Activated CD4-positive, alpha-beta T cell treated with anti-CD3 and anti-CD28 coated beads, Interleukin-2, amount 50 U/mL, for 24 hours (primary cell): ENCODE measurements around the gene ARSG.
"Not testable (repeated sequence)": the region's sequence is repeated elsewhere in the genome, so short reads cannot be mapped to it uniquely, and the experiment has no call there.

Experiments used
- DNase-seq, 2 donors: peaks; one replicate each; pipeline ENCODE4 v3.0.0-alpha.2; 2020; ENCODE audit warnings: low read depth in 1 of 2, low spot score in 1 of 2

The ARSG gene

DNA sequence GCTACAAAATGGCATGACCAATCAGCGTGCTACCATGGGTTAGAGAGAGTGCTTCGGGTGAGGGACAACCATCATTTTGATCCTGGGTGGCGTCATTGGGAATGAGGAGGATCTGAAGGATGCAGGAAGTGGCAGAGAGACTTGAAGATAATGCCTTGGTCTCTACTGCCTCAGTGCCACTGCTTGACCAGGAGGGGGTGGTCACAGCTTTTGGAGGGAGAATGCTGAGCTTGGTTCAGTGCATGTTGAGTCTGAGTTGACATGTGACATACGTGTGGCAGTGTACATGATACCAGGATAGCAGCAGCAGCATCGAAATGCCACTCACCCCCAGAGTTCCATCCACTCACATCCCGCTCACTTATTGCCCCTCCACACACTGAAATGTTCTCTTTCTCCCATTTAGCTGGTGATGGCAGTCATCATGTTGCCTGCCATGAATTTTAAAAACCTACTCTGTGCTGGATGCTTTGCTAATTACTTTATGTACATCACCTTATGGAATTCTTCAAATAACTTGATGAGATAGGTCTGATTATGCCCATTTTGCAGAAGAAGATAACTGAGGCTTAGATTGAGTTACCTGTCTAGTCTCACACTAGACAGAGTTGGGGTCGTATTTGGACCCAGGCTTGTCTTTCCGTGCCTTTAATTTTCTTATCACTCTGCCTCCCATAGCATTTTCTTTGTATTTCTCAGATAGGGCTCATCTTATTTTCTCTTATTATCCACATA lies 36.7 kb downstream of the ARSG start:
- no peak for DNase-seq

DNA sequence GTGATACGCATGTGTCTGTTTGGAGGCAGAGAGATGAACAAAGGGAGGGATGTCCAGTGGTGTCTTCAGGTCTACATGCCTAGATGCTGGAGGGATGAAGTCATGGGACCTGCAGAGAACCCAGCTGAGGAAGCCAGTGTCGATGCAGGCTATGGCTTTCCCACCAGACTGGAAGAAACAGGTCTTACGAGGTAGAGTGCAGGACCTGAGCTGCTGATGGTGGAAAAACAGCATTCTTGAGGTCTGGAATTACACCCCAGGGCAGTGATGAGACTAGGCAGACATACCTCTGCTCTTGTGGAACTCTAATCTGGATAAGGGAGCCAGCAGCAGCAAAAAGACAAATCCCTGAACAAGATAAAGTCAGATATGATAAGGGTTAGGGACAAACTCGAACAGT lies 37.4 kb downstream of the ARSG start:
- no peak for DNase-seq

DNA sequence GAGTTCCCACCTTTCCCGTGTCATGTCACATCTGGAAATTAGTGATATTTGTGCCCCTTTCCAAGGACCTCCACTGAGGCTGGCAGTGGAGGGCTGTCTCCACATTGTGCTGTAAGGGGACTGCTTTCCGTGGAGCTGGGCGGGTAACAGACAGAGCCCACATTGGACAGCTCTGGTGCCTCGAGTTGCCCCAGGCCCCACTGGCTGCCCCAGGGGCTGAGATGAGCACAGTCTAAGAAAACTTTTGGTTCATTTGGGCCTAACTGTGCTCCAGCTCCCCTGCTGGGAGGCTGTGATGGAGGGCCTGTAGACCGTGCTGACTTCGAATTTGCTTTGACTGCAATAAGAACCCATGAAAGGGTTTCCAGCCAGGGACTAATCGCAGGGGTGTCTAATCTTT lies 38.0 kb downstream of the ARSG start:
- no peak for DNase-seq

DNA sequence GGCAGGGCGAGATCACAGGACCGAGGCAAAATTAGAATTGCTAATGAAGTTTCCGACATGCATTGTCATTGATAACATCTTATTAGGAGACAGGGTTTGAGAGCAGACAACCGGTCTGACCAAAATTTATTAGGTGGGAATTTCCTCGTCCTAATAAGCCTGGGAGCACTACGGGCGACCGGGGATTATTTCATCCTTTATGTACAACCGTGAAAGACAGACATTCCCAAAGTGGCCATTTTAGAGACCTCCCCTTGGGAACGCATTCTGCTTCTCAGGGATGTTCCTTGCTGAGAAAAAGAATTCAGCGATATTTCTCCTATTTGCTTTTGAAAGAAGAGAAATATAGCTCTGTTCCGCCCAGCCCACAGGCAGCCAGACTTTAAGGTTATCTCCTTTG lies 40.6 kb downstream of the ARSG start:
- not testable (repeated sequence) for DNase-seq

DNA sequence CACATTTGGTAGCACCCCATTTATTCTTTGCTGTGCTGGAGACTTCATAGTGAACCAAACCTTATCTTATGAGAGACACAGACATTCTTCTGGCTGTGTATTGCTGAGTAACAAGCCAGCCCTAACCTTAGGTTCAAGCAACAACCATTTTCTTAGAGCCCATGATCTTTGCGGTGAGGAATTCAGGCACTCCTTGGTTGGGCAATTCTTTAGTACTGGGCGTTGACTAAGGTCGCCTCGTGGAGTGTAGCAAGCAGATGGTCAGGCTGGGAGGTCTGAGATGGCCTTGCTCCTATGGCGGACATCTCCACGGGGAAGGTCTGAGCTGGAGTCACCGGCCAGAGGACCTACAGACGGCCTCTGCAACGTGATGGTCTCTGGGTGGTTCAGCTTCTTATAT lies 43.1 kb downstream of the ARSG start:
- no peak for DNase-seq

DNA sequence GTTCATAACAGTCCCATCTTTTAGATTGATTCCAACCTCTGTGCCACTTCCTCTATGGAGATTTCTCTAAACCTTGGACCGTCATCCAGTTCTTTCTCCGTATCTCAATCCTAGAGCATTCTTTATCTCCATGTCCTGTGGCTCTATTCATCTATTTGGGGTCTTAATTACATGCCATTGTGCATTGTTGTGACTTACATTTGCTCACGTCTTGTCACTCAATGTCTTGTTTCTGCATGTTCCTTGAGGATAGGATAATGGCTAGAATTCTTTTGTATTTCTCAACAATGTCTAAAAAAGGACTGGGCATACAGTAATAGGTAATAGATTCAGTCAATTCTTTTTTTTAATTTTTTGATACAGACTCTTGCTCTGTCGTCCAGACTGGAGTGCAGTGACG lies 50.2 kb downstream of the ARSG start:
- DNase-seq = no peak

DNA sequence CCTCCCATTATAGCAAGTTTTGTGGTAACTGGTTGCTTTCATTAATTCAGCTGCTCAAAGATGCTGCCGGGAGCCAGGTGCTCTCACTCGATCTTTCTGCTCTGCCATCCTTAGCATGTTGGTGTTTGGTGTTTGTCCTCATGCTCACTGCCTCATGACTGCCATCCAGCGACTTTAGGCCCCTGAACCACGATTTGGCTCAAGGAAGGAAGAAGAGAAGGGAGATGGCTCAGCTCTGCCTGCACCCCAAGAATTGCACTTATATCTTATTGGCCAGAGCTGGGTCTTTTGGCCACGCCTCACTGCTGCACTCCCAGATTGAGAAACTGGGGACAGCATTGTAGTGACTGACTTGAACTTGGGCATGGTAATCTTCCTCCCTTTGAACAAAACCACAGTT lies 52.7 kb downstream of the ARSG start:
- no peak for DNase-seq

DNA sequence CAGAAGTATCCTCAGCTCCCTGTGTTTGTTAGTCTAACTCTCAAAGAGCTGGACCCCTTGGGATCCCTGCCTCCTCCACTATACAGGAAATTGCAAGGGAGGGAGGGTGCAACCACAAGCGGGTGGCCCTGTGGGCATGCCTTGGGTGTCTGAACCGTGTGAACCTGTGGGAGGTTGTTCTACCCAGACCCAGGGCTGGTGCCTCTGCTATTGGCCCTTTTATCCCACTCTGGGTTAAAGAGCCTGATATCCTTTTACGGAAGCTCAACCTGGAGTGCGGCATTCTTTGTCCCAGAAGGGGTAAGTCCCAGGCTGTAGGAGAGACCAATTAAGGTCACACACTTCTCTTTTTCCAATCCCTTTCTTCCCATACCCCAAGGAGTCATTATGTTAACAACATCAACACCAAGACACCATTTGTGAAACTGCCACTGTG lies 53.4 kb downstream of the ARSG start:
- DNase-seq = no peak

DNA sequence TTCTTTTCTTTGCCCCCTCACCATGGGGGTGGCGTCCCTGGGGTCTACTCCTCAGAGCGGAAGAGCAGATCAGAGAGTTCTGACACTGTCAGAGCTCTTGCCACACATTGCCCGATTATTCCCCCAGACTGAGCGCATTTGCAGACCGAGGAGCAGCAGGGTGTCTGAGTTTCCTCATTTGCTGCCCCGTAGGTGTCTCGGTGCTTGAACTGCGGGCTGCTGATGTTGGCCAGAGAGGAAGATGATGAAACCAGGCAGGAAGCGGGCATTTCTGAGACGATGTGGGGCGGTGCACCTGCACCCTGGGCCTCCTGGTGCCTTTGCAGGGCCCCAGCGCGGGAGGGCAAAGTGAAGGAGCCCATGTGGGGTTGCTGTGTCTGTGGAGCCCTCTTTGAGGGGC lies 55.2 kb downstream of the ARSG start:
- DNase-seq = peak; percentile 46 to 52

DNA sequence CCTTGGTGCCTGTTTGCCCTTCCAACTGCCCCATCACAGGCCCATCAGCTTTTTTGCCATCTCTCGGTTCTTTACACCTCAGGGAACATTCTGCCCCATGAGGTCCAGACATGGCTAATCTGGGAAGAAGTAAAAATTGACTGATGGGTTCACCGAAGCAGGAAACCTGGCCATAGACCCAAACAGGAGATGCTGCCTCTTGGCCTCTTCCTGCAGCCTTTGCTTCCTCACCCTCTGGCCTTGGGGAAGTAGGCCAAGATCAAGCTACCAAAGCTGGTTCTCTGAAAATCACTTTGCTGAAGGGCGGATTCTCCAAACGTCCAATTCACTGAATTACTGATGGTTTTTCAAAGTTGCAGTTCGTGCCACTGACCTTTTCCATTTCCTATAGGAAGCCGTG lies 56.1 kb downstream of the ARSG start:
- DNase-seq = no peak

DNA sequence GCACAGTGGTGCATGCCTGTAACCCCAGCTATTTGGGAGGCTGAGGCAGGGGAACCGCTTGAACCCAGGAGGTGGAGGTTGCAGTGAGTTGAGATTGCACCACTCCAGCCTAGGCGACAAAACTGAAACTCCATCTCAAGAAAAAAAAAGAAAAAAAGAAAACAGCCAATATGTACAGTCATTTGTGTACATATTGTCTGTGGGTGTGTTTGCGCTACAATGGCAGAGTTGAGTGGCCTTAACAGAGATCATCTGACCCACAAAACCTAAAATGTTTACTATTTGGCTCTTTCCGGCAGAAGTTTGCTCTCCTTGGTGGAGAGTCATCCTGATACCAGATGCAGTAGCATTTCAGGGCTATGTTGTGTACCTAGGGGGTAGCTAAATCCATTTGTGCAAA lies 57.9 kb downstream of the ARSG start:
- no peak for DNase-seq

DNA sequence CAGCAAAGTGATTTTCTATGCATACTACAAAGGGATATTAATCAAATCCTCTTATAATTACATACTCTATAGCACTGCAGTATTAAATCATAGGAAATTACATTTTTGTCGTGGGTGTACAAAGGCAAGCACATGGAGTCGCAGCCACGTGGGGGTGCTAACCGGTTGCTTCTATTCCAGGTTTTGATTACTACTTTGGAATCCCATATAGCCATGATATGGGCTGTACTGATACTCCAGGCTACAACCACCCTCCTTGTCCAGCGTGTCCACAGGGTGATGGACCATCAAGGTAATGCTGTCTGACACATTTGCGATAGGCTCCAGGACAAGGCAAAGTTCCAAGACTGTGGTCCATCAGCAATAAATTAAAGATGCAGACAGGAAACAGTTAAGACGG lies 60.1 kb downstream of the ARSG start:
- DNase-seq = no peak

DNA sequence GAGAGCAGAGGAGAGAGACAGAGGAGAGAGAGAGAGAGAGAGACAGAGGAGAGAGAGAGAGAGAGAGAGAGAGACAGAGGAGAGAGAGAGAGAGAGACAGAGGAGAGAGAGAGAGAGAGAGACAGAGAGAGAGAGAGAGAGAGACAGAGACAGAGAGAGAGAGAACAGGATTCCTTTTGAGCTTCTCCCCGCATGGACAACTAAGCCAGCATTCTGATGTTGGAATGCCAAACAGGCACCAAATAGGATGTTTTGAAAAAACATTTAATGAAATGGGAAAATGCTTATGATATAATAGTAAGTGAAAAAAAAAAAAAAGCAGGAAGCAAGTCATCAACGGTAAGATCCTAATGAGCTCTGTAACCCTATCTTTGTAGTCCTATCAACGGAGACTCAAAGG lies 60.7 kb downstream of the ARSG start:
- DNase-seq = no peak

DNA sequence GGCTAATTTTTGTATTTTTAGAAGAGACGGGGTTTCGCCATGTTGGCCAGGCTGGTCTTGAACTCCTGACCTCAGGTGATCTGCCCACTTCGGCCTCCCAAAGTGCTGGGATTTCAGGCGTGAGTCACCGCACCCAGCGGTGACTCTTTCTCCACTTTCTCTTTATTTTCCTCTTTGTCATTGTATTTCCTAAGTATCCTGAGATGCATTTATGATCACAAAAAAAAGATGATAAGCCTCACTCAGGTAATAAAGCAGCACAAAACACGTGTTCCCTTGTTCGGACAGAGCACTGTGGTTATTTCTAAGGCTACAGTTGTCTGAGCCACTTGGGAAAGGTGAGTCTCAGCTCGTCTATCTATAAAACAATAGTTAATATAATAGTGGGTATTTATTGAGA lies 61.4 kb downstream of the ARSG start:
- DNase-seq = not testable (repeated sequence)

DNA sequence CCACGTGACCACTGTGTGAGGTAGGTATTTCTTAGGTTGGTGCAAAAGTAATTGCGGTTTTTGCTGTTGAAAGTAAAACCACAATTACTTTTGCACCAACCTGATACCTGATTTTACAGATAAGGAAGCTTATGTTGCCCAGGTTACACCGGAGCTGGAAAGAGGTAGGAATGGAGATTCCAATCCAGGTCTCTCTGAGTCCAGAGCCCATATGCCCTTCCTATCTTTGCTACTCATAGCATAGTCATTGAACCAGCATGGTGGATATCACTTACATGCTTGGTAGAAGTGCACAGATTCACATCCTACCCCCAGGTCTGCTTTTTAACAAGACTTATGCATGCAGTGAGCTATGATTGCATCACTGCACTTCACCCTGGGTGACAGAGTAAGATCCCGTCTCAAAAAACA lies 61.8 kb downstream of the ARSG start:
- no peak for DNase-seq

DNA sequence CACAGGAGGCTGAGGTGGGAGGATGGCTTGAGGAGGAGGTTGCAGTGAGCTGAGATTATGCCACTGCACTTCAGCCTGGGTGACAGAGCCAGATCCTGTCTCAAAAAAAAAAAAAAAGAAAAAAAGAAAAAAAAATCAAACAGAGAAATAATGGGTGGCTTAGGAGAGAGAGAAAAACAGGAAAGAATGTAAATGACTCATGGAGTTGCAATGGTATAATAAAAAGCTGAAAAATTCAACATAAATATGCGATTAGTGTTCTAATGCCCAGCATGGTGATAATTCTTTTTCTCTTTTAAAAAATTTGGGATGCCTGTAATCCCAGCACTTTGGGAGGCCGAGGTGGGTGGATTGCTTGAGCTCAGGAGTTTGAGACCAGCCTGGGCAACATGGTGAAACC lies 63.0 kb downstream of the ARSG start:
- not testable (repeated sequence) for DNase-seq

DNA sequence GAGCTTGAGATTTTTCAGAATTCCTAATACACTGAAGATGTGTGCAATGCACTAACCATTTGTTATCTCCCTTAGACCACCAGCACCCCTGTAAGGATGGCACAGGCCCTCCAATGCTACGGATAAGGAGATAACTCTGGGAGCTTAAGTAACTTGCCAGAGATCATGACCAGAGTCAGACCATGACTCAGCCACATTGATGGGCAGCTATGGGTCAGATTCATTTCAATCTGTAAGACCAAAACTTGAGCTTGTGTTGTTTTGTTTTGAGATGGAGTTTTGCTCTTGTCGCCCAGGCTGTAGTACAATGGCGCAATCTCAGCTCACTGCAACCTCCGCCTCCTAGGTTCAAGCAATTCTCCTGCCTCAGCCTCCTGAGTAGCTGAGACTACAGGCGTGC lies 63.8 kb downstream of the ARSG start:
- DNase-seq = not testable (repeated sequence)

DNA sequence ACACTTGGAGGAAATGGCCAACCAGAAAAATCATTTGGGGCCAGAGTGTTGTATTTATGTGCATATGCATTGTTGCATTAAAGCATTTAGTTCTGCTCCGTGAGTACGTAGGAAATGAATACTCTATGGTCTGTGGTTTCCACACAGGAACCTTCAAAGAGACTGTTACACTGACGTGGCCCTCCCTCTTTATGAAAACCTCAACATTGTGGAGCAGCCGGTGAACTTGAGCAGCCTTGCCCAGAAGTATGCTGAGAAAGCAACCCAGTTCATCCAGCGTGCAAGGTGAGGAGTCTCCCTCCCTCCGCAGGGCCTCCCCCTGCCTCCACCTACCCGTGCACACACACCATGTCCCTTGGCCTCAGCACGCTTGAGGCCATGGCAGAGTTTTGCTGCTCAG lies 65.2 kb downstream of the ARSG start:
- DNase-seq = peak; percentile 26 to 69

DNA sequence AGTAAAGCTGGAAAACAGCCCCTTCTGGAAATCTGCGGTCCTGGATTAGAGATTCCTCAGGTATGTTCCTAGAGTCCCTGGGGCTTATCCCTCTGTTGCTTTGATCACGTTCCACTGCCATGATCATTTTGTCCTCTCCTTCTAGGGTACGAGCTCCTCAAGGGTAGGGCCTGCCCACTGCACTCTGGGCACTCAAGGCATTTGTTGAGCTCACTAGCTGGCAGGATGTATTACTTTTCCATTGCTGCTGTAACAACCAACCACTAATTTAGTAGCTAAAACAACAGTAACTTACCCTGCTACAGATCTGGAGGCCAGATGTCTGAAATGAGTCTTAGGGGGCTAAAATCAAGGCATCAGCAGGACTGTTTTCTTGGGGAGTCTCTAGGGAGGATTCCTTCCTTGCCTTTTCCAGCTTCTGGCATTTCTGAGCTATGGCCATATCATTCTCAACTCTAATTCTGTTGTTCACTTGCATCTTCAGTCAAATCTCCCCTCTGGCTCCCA lies 65.7 kb downstream of the ARSG start:
- DNase-seq = no peak

DNA sequence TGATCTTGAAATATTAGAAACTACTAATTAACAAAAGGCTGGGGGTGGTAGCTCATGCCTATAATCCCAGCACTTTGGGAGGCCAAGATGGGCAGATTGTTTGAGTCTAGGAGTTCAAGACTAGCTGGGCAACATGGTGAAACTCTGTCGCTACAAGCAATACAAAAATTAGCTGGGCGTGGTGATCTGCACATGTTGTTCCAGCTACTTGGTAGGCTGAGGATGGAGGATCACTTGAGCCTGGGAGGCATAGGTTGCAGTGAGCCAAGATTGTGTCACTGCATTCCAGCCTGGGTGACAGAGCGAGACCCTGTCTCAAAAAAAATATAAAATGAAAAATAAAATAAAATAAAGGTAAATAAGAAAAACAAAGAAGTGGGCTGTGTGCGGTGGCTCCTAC lies 66.6 kb downstream of the ARSG start:
- DNase-seq = no peak

DNA sequence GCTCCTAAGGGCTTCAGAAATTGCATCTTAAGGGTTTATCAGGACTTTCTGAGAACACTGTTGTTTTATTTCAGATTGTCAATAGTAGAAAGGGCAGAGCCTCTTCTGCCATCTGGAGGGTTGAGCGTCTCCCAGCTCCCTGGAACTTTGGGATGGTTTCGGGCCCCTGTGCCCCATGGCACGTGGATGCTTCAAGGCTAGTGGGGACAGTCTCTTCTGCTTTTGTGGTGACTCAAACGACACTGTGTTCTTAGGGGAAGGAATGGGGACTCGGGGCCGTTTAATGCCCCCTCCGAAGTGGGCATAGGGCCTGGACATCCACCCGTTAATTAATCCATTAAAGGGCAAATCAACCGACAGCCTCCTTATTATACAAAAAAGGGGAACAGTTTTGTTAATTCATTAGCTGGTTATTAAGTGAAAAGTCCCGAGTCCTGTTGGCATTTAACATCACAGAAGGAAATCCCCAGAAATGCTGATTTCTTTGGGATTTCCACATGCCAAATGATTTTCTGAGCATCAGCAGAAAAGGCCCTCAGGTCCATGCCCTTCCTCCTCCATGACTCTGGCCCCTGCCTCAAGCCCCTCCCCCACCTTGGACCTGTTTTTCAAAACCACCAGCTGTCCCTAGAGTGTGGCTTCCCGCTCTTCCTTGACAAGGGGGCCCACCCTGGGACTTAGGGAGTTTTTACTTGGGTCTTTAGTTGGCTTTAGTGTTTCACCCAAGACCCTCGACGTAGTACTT lies 68.7 kb downstream of the ARSG start:
- DNase-seq = no peak

DNA sequence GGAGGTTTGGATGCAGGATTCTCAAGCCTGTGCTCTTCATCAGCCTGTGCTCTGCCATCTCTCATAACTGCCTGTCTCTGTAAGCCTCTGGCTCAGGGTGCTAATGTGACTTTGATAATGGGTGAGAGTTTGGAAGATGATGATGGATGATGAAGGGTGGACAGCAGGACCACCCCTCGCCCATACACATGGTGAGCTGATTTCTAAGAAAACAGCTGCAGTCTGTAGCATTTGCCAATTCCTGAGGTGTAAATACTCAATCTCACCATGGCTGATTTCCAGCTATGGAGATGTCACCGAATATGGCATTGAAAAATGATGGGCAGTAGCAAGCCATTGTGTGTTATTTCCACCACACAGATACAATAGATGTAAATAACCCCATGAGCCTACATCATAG lies 74.2 kb downstream of the ARSG start:
- no peak for DNase-seq

DNA sequence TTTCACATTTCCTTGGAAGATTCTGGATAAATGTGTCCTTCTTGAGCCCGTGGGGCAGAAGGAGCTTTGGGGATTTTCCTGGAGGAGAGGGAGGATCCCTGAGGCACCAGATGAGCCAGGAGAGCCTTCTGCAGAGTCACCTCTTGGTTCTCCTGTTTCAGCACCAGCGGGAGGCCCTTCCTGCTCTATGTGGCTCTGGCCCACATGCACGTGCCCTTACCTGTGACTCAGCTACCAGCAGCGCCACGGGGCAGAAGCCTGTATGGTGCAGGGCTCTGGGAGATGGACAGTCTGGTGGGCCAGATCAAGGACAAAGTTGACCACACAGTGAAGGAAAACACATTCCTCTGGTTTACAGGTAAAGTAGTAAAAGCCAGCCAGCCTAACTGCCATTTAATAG lies 77.1 kb downstream of the ARSG start:
- no peak for DNase-seq
